Breast epithelium (tissue), 4 donors: Measurements from ENCODE around the gene OGFR. TPM values are rescaled to one million over a fixed set of nuclear protein-coding genes. Genes with fewer than 3 reads are reported as not detected.

ENCODE experiments used
- DNase-seq, 2 donors: peaks; one replicate each; pipeline ENCODE4 v3.0.0-alpha.2; 2019; ENCODE audit warnings: low spot score in 2 of 2
- H3K27ac ChIP-seq, 2 donors: fragments of 200-600 bp; sonication (generic) in 1 of 2; one replicate each; pipeline ENCODE4 v1.5.1; 2016 to 2019; ENCODE audit warnings: mild to moderate bottlenecking in 1 of 2
- H3K27me3 ChIP-seq, 2 donors: fragments of 200-600 bp; sonication (generic) in 1 of 2; one replicate each; pipeline versions ENCODE4 v1.5.1 to v1.6.0; 2017 to 2019; ENCODE audit warnings: control low read depth in 1 of 2, mild to moderate bottlenecking in 1 of 2
- H3K36me3 ChIP-seq: fragments of 200-600 bp; one replicate; pipeline ENCODE4 v1.5.1; 2019
- H3K4me1 ChIP-seq, 2 donors: fragments of 200-600 bp; sonication (generic); one replicate each; pipeline ENCODE4 v1.5.1; 2016 to 2019; ENCODE audit warnings: control low read depth in 1 of 2
- H3K4me3 ChIP-seq, 3 donors: fragments of 200-600 bp; sonication (generic); 1 replicate in 2 of 3; 2 replicates in 1 of 3; pipeline ENCODE4 v1.5.1; 2016 to 2019; ENCODE audit warnings: mild to moderate bottlenecking in 3 of 3, moderate library complexity in 2 of 3
- H3K9me3 ChIP-seq, 2 donors: fragments of 200-600 bp; sonication (generic) in 1 of 2; one replicate each; pipeline ENCODE4 v1.5.1; 2016 to 2019; ENCODE audit warnings: control low read depth in 1 of 2
- POLR2A ChIP-seq: fragments of 450-650 bp; IDR thresholded peaks from one replicate; pipeline ENCODE4 v1.6.1; 2016; ENCODE audit warnings: antibody characterized with exemption, mild to moderate bottlenecking, moderate library complexity
- POLR2AphosphoS5 ChIP-seq, 3 donors: sonication (generic); formaldehyde crosslinking; IDR thresholded peaks; one replicate each; pipeline ENCODE4 v1.6.1; 2017; ENCODE audit warnings: antibody characterized with exemption in 3 of 3
- intact Hi-C: fragments of 100-400 bp; cut with DNase I; formaldehyde crosslinking; loops from one replicate; pipeline ENCODE4 v1.15.1; 2023; ENCODE audit warnings: low total_unique reads
- total RNA-seq, 3 donors: library from RNA; depleted of rRNA; stranded (reverse); fragments of >200 nt; gene quantifications; one replicate each; pipeline ENCODE4 v1.1.0, GENCODE V29; 2016
- TF ChIP-seq, protein P1 (sequence below), 3 donors: fragments of 450-650 bp; IDR thresholded peaks; one replicate each; pipeline ENCODE4 v1.5.1; 2016 to 2017; ENCODE audit warnings: antibody characterized with exemption in 3 of 3, mild to moderate bottlenecking in 3 of 3, moderate library complexity in 3 of 3

Gene OGFR
- total RNA-seq, 3 donors from 2014 or later: 38.5 to 45.3 (median 44.2) TPM

DNA sequence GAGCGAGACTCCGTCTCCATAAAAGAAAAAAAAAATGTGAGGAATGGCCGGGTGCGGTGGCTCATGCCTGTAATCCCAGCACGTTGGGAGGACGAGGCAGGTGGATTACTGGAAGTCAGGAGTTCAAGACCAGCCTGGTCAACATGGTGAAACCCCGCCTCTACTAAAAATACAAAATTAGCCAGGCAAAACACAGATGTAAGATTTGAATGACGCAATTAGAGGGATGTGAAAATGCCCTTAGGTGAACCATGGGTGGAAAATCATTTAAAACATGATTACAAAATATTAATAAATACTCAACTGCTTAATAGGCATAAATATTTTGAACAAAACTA is 33.1 kb downstream of the OGFR start:
- Histone ChIP-seq H3K9me3 (no peaks in the 10 kb centered on the region), H3K27me3 (no peaks in the 10 kb centered on the region), H3K4me1 (peaks cover 0 to 4% of the 10 kb centered on the region in 2 donors), H3K27ac (peak overlapping the region in 1 of 2 donors; percentile 12), H3K36me3 (no peaks in the 10 kb centered on the region), H3K4me3 (no peak overlapping the region)
- intact Hi-C loops: no loop called here
- DNase-seq: no peak
- TF ChIP-seq POLR2A: no peak
- TF ChIP-seq, protein P1, sequence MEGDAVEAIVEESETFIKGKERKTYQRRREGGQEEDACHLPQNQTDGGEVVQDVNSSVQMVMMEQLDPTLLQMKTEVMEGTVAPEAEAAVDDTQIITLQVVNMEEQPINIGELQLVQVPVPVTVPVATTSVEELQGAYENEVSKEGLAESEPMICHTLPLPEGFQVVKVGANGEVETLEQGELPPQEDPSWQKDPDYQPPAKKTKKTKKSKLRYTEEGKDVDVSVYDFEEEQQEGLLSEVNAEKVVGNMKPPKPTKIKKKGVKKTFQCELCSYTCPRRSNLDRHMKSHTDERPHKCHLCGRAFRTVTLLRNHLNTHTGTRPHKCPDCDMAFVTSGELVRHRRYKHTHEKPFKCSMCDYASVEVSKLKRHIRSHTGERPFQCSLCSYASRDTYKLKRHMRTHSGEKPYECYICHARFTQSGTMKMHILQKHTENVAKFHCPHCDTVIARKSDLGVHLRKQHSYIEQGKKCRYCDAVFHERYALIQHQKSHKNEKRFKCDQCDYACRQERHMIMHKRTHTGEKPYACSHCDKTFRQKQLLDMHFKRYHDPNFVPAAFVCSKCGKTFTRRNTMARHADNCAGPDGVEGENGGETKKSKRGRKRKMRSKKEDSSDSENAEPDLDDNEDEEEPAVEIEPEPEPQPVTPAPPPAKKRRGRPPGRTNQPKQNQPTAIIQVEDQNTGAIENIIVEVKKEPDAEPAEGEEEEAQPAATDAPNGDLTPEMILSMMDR (IDR thresholded peaks at IDR 0.05): no peak
- TF ChIP-seq POLR2AphosphoS5 (IDR thresholded peaks at IDR 0.05): no peak

DNA sequence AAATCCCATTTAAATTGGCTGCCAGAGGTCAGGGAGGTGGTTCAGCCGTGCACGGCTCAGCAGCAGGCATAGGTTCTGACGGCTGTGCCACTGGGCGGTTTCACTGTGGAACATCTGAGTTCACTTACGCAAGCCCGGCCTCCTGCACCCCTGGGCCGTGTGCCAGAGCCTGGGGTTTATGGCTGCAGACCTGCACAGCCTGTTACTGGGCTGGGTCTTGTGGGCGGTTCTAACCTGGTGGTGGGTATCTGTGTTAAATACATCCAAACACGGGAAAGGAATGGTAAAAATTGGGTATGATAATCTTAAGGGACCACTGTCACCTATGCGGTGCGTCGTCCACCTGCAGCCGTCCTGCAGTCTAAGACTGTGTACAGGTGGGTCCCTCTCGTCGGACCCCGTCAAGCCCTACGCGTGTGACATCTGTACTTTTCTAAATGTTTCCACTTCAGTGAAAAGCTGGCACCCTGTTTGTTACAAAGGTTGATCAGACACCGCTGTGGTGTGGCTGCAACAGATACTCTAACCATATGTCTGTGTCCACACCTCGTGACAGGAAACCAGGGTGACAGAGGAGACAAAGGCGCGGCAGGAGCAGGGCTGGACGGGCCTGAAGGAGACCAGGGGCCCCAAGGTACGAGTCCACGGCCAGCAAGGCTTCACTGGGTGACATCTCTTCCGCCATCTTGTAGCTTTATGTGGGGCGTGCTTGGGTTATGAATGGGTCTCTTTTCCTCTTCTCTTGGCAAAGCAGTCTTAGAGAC is 33.7 kb downstream of the OGFR start:
- TF ChIP-seq POLR2AphosphoS5 (IDR thresholded peaks at IDR 0.05) (no peak), POLR2A (no peak)
- TF ChIP-seq, protein P1 (IDR thresholded peaks at IDR 0.05): no peak
- Histone ChIP-seq H3K27me3 (no peaks in the 10 kb centered on the region), H3K4me1 (no peaks in the 10 kb centered on the region), H3K4me3 (no peak overlapping the region), H3K27ac (peak overlapping the region in 1 of 2 donors; percentile 20), H3K36me3 (no peaks in the 10 kb centered on the region), H3K9me3 (no peaks in the 10 kb centered on the region)
- DNase-seq: peak in 1 of 2 donors; percentile 65
- intact Hi-C loops: no loop called here

DNA sequence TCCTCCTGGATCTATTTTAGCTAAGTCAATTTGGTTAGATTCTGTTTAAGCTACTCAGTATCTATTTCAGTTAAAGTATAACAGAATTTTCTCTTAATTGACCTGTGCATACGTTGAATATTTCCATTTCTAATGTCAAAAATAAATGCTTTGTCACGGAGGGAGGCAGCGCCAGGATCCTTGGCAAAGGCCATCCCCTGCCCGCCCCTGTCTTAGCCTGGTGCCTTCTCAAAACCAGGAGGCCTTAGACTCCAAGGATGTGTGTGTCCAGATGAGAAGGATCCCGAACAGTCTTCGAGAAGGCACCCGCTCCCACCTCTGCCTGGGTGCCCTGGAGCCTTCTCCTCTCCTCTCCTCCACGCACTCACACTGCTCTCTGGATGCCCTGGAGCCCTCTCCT is 34.6 kb downstream of the OGFR start:
- intact Hi-C loops: no loop called here
- no peaks in the 10 kb centered on the region for H3K4me1 ChIP-seq
- H3K9me3 ChIP-seq: no peaks in the 10 kb centered on the region
- H3K27ac ChIP-seq: no peak overlapping the region
- no peaks in the 10 kb centered on the region for H3K27me3 ChIP-seq
- H3K36me3 ChIP-seq: no peaks in the 10 kb centered on the region
- no peak for DNase-seq
- no peak overlapping the region for H3K4me3 ChIP-seq
- no peak for TF ChIP-seq POLR2AphosphoS5 (IDR thresholded peaks at IDR 0.05)
- TF ChIP-seq, protein P1 (IDR thresholded peaks at IDR 0.05): no peak
- no peak for TF ChIP-seq POLR2A

DNA sequence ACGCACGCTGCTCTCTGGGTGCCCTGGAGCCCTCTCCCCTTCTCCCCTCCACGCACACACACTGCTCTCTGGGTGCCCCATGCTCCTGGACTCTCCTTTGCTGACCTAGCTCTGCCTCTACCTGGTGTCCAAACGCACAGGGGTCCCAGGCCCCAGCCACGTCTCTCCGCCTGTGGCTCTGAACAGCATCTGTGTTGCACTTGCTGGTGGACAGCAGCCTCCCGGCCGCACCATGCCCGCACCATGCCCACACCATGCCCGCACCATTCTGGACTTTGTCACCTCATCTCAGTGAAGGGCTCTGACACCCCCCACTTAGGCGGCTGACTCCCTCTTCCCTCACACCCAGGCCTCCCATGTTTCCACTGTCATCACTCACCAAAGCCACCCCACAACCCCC is 35.2 kb downstream of the OGFR start:
- Histone ChIP-seq H3K27me3 (no peaks in the 10 kb centered on the region), H3K27ac (no peak overlapping the region), H3K4me1 (no peaks in the 10 kb centered on the region), H3K4me3 (no peak overlapping the region), H3K9me3 (no peaks in the 10 kb centered on the region), H3K36me3 (no peaks in the 10 kb centered on the region)
- intact Hi-C loops: no loop called here
- DNase-seq: no peak
- TF ChIP-seq POLR2AphosphoS5 (IDR thresholded peaks at IDR 0.05) (no peak), POLR2A (no peak)
- TF ChIP-seq, protein P1 (IDR thresholded peaks at IDR 0.05): no peak

DNA sequence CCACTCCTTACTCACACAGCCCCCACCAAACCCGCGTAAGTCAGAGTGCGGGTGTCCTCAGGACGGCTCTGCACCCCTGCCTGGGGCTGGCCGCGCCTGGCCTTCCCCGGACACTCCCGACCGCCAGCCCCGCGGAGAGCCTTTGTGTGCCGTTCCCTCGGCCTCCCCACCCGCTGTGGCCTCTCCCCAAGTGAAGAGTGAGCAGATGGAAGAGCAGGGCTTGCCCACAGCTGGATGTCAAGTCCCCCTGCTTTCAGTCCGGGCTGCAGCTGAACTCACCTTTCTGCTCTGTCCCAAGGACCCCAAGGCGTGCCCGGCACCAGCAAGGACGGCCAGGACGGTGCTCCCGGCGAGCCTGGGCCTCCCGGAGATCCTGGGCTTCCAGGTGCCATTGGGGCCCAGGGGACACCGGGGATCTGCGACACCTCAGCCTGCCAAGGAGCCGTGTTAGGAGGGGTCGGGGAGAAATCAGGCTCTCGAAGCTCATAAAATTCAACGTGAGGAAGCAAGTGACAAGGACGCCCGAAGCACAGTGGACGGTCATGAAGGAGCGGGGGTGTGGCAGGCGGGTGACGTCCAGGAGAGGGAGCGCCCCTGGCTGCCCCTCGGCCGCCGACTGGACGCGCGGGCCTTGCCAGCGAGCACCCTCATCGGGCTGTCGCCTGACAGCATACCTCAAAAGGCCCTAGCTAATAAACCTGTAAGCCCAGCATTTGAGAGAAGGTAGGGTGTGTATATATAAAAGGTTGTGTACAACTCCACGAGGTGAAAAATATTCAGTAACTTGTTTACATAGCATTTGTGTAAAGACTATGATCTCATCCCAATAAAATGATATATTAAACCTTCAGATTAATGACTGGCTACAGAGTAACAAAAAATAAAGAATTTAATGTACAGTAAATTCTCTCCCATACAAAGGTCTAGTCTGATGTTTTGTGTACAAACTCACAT is 35.9 kb downstream of the OGFR start:
- intact Hi-C loops: no loop called here
- TF ChIP-seq POLR2A: no peak
- TF ChIP-seq, protein P1 (IDR thresholded peaks at IDR 0.05): no peak
- no peak for TF ChIP-seq POLR2AphosphoS5 (IDR thresholded peaks at IDR 0.05)
- no peak overlapping the region for H3K4me3 ChIP-seq
- no peaks in the 10 kb centered on the region for H3K9me3 ChIP-seq
- H3K4me1 ChIP-seq: no peaks in the 10 kb centered on the region
- no peak for DNase-seq
- H3K36me3 ChIP-seq: no peaks in the 10 kb centered on the region
- no peaks in the 10 kb centered on the region for H3K27me3 ChIP-seq
- no peak overlapping the region for H3K27ac ChIP-seq
